ENCODE data around the gene MUC12.
"Not testable (repeated sequence)": the region's sequence is repeated elsewhere in the genome, so short reads cannot be mapped to it uniquely, and the experiment has no call there.

The MUC12 gene

DNA sequence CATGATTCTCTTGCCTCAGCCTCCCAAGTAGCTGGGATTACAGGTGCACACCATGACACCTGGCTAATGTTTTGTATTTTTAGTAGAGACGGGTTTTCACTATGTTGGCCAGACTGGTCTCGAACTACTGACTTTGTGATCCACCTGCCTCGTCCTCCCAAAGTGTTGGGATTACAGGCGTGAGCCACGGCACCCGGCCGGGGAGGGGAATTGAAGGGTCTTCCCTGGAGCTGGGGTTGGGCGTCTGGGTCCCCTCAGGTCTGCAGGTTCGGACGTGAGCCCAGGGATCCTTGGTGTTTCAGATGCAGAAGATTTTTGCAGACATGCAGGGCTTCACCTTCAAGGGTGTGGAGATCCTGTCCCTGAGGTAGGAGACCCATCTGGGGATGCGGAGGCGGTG lies 6.0 kb upstream of the MUC12 start:
- DNase-seq = no peak

DNA sequence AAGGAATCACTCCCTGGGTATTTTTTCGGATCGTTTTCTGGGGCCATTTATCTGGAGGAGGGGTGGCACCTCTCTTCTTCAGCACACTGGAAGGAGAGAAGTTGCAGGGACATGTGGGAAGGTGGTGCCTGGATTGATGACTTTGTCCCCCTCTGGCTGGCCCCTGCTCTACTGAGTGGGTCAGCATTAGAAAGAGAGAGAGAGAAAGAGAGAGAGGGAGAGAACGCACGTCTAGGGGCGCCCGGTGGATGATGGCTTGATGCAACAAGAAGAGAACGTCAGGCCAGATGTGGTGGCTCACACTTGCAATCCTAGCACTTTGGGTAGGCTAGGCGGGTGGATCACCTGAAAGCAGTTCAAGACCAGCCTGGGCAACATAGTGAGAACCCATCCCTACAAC lies 5.5 kb upstream of the MUC12 start:
- no peak for DNase-seq

DNA sequence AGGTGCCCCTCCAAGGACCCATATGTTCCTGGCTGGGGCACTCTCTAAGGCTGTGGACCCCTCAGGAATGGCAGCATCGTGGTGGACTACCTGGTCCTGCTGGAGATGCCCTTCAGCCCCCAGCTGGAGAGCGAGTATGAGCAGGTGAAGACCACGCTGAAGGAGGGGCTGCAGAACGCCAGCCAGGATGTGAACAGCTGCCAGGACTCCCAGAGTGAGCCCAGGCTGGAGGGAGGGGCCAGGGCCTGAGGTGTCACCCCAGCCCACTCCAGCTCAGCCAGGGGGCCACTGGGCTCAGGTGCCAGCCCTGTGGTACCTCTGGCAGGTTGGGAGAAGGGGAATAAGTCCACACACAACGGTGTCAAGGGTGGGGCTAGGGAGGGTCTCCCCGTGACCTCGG lies 4.7 kb upstream of the MUC12 start:
- DNase-seq = no peak

- DNase-seq = no peak
Measured at GRCh38 chr7:100965045-100965722, 4.2 kb upstream of the MUC12 start.

DNA sequence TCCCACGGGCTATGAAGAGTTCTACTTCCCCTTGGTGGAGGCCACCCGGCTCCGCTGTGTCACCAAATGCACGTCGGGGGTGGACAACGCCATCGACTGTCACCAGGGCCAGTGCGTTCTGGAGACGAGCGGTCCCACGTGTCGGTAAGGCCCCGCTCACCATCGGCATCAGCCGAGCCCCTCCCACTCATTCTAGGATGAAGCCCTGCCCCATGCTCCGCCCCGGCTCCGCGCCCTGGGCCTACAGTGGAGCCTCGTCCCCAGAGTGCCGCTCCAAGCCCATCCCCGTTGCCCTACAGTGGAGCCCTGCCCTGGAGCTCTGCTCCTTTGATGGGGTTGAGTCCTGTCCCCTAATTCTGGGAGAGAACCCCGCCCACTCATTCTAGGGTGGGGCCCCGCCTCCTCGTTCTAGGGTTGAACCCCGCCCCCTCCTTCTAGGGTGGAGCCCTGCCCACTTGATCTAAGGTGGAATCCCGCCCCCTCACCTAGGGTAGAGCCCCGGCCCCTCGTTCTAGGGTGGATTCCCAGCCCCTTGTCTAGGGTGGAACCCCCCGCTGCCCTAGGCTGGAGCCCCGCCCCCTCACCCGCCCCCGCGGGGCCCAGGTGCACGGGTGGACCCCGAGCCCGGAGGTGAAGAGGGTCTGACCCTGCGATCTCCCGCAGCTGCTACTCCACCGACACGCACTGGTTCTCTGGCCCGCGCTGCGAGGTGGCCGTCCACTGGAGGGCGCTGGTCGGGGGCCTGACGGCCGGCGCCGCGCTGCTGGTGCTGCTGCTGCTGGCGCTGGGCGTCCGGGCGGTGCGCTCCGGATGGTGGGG lies 3.4 kb upstream of the MUC12 start:
- DNase-seq = no peak

GRCh38 chr7:100966542-100967291 lies 2.6 kb upstream of the MUC12 start:
- DNase-seq = no peak

DNA sequence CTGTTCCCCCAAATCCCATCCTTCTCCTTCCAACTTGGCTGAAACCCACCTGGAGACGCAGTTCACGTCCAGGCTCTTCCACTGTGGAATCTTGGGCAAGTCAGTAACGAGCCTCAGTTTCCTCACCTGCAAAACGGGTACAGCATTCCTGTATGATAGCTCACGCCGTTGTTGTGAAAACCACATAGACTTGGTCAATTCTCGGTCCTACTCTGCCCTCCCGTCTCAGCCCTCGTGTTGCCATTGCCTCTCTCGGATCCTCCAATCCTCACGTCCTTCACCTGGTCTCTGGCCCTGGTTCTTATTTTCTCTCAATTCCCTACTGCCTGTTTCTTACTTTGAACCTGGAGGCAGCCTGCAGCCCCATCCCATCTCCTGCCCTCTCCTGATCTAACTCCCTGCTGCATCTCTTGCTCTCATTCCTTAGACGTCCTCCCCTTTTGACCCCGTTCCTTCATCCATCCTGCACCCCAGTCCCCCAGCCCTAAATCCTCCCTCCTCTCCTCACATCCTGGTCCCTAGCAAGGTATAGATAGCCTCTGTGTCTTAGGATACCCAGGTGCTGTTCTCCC lies 2.0 kb upstream of the MUC12 start:
- DNase-seq = no peak

DNA sequence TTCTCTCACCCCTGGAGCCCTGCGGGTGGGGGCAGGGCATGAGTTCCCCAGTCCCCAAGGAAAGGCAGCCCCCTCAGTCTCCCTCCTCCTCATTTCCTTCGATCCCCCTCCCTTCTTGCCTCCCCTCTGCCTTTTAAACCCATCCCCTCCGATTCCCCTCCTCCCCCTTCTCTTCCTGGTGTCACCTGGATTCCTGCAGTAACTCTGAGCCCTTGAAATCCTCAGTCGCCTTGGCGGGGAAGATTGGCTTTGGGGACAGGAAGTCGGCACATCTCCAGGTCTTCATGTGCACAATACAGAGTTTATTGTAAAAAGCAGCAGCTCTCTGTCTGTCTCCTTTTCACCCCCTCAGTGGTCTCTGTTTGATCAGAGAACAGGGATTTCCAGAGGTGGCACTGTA lies 1.3 kb upstream of the MUC12 start:
- no peak for DNase-seq

DNA sequence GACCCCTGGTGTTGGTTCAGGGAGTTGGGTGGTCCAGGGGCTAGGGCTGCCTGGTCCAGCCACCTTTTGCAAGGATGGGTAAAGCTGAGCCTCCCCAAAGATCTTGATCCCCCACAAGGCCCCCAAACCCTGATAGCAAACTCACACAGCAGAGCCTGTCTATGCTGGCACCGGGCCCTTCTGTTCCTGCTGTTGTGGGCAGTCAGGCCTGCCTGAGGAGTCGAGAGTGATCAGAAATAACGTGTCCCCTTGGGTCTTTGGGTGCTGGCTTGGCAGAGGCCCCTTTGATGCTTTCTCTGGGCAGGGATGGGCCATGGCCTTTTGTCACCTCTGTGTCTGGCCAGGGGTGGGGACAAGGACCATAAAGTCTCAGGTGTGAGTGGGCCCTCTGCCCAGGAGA lies 715 bp upstream of the MUC12 start:
- no peak for DNase-seq

GRCh38 chr7:100971111-100972001 lies 2.0 kb downstream of the MUC12 start:
- DNase-seq = no peak

- DNase-seq = no peak
Measured at GRCh38 chr7:100972002-100972347, 2.6 kb downstream of the MUC12 start.

DNA sequence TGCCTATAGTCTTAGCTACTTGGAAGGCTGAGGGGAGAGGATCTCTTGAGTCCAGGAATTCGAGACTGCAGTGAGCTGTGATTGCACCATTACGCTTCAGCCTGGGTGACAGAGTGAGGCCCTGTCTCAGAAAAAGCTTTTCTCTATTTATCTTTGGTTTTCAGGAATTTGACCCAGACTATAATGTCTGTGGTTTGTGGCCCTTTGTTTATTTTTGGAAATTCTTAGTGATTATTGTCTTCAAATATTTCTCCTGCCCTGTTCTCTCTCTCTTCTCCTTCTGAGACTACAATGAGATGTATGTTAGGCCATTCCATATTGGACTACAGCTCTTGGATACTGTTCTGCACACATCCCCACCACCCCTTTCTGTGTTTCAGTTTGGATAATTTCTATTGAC lies 4.7 kb downstream of the MUC12 start:
- no peak for DNase-seq

GRCh38 chr7:100975371-100975821 lies 6.0 kb downstream of the MUC12 start:
- DNase-seq = no peak

- DNase-seq = no peak
Measured at GRCh38 chr7:100978300-100978699, 8.9 kb downstream of the MUC12 start.

GRCh38 chr7:100983451-100984187 lies 14.3 kb downstream of the MUC12 start:
- DNase-seq = no peak

GRCh38 chr7:100984241-100984918 lies 15.0 kb downstream of the MUC12 start:
- not testable (repeated sequence) for DNase-seq

GRCh38 chr7:100985033-100985797 lies 15.8 kb downstream of the MUC12 start:
- not testable (repeated sequence) for DNase-seq

- no peak for DNase-seq
Measured at GRCh38 chr7:100991631-100992030, 22.3 kb downstream of the MUC12 start.

- not testable (repeated sequence) for DNase-seq
Measured at GRCh38 chr7:100992280-100992679, 22.9 kb downstream of the MUC12 start.

- not testable (repeated sequence) for DNase-seq
Measured at GRCh38 chr7:100994671-100995070, 25.3 kb downstream of the MUC12 start.
